Right ventricle myocardium superior (tissue), 1 donor: Measurements from ENCODE around the gene GNA15. TPM values are rescaled to one million over a fixed set of nuclear protein-coding genes. Genes with fewer than 3 reads are reported as not detected.
A peak's percentile ranks its signal among the peaks of the same experiment; 100 is the strongest.
"Not testable (repeated sequence)": the region's sequence is repeated elsewhere in the genome, so short reads cannot be mapped to it uniquely, and the experiment has no call there.

Experiments used
- ATAC-seq: fragments of 200-7000 bp; cut with Tn5 transposase; one replicate; pipeline ENCODE4 v1.9.1; 2020; ENCODE audit warnings: mild to moderate bottlenecking; ENCODE audit not compliant: poor library complexity
- DNase-seq: peaks from one replicate; pipeline ENCODE4 v3.0.0-alpha.2; 2020
- intact Hi-C: fragments of 100-400 bp; cut with DNase I; formaldehyde crosslinking; loops from one replicate; pipeline ENCODE4 v1.11.2; 2022
- total RNA-seq: library from RNA; stranded (reverse); fragmentation: NEBNext Ultra II Directional; extraction: Animal tissue kit (Norgen Biotek cat#: 25700); gene quantifications from one replicate; pipeline ENCODE4 v1.2.1, GENCODE V29; 2021
- donor health status: DM: no; HTN: yes; CAD: no; lungs with severe emphysema.

GNA15 gene
- total RNA-seq, 1 donor from 2014 or later: 2.8 TPM

DNA sequence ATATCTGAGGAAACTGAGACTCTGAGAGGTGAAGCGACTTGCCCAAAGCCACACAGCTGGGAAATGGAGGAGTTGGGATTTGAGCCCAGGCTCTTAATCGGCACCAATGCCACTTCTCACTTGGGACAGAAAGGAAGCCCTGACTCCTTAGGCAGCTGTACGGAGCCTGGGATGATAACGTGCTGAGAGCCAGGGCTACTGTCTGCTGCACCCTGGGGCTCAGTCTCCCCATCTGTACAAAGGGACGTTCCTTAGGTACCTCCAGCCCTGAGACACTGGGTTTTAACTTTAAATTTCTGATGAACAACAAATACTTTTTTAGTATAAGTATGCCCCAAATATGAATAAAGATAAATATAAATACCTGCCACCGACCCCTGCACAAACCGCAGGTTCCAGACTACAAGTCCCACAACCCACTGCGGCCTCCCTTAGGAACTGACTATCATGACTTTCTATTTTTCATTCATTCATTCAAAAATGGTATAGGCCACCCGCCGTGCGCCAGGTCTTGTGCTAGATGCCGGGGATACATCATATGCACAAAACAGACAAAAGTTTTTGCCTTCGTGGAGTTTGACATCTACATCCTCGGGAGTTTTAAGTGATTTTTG, 49.1 kb downstream of the GNA15 start:
- intact Hi-C loops: no loop called here
- DNase-seq (peak; percentile 83), ATAC-seq (peak; percentile 63)

DNA sequence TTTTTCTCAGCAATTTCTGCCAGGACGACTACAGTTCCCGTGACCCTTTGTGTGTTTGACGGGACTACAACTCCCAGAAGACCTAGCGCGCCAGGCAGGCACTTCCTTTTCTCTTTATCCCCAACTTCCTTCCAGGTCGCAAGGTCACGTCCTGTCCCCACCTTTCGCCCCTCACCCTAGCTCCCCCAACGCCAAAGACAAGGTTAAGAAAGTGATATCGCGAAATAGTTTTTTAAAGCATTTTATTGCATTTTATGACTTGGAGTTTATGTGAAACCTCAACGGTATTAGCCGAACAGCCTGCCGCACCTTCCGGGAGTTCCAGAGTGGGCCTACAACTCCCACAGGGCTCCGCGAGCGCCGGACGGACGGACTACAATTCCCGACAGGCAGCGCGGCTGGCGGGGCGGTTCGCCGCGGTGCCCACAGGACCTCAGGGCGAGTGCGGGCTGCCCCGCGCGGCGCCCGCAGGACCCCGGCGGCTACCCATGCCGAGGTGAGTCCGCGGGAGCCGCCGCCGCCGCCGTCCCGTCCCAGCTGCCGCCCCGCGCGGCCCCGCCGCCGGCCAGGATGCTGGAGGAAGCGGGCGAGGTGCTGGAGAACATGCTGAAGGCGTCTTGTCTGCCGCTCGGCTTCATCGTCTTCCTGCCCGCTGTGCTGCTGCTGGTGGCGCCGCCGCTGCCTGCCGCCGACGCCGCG, 49.8 kb downstream of the GNA15 start, which contains the start of gene NCLN:
Gene NCLN, plus strand, starts transcription at position 470 of the 699 bp plus-strand sequence. Its CDS starts 101 bp downstream, at position 571.
- intact Hi-C loops: no loop called here
- peak; percentile 97 for DNase-seq
- ATAC-seq: peak; percentile 97

DNA sequence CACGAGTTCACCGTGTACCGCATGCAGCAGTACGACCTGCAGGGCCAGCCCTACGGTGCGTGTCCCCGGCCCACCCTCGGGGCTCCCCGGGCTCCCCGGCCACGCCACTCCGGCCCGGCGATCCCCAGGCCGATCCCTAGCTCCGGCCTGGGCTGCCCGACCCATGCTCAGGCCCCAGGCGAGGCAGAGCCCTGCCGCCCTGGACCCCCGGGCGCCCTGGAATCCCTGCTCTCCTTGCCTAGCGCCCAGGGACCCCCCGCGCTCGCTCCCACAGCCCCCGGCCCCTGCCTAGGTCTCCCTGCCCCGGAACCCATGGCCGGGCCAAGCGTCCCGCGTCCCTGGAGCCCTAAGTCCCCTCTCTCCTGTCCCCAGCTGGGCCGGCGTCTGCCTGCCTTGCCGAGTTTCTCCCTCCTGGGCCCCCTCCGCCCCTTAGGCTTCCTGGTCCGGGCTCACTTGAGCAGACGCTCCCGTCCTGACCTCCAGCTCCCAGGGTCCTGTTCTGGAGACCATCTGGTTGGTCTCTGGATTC, 50.4 kb downstream of the GNA15 start:
- ATAC-seq (peak; percentile 6), DNase-seq (no peak)
- intact Hi-C loops: no loop called here

DNA sequence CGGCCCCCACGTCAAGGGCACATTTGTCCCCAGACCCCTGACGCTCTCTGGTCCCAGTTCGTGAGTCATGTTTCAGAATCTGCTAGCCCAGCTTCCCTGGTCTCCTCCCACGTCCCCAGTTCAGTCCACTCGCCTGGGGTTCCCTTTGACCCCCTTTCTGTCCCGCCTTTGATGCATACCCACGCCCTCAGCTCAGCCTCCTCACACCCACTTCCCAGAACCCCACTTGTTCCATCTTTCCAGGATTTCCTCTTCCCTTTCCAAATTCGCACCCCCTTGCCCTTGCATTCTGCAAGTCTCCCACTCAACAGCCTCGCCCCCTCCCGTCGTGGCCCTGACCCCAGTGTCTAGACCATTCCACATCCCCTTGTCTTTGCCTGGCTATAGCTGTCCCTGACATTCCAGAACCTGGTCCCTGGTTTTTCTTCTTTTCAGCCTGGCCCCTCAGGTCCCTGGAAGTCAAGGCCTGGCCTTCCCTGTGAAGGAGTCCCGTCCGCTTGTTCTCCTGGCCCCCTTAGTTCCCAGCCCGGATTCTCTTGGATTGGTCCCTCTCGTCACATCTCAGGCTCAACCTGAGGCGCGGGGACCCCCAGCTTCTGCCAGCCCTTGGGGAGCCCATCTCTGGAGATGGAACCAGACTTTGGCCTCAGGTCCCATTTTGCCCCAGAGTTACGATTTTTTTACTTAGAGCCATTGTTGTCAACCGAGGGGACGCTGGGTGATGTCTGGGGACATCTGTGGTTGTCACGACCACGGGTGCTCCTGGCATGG, 51.2 kb downstream of the GNA15 start:
- intact Hi-C loops: no loop called here
- DNase-seq (no peak), ATAC-seq (no peak)

DNA sequence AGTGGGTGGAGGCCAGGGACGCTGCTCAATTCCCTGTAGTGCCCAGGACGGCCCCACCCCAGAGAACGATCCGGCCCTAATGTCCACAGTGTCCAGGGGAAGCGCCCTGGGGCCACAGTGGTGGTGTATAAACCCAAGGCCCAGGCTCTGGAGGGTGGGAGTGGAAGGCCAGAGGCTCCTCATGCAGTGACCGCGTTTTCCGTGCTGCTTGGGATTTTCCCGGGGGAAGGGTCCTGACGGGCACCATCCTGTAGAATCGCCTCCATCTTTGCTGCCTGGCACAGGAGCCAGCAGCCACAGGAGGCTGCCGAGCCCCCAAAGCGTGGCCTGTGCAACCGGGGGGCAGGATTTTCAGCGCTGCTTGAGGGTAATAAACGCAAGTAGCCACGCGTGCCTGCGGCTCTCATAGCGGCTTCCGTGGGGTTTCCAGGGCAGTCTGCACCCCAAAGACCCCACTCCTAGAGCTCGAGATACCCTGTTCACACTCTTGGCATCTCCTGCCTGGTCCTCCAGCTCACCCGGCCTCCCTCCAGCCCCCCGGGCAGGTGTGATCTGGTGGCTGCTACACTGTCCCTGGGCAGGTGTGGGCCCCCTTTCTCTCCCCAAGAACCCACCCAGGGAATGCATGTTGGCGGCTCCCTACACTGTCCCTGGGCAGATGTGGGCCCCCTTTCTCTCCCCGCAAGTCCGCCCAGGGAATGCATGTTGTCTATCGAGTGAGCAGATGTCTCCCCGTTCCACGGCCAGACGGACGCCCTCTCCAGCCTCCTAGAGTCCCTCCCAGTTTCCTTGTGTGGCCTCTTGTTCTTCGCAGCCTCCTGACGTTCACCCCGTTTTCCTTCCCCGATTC, 52.1 kb downstream of the GNA15 start:
- intact Hi-C loops: no loop called here
- ATAC-seq (no peak), DNase-seq (no peak)

DNA sequence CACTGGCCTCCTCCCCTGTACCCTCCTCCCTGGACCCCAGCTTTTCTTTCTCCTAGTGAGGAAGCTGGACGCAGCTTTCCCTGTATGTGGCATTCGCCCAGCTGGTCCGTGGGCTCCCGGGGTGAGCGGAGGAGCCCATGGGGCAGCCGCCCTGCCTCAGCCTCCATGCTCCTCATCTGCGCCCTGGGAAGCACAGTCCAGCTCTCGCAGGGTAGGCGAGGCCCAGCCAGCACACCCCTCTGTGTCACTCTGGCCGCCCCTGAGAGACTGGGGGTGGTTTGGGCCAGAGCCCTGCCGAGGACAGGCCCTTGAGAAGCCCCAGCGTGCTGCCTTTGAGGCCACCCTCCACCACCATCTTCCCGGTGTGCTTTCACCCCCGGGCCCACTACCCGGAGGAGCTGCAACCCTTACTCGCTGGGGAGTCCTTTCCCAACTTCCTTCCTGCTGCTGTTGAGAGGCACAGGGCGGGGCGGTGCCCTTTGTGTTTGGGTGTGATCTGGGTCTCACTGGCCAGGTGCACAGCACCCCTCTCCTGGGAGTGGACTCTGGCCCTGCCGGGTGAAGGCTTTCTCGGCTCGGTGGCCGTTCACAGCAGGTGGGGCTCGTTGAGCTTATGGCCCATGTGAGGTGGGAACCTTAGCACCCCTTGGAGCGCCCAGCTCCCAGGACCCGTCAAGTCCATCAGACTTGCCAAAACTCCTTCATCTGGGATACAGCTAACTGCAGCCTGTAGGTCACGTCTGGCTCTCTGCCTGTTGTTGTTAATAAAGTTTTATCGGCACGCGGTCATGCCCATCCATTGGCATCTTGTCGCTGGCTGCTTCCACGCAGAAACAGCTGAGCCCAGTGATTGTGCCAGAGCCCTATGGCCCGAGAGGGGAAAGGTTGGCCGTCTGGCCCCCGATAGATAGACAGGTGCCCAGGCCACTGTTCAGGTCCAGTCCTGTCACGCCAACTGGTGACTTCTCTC, 53.1 kb downstream of the GNA15 start:
- ATAC-seq (no peak), DNase-seq (no peak)
- intact Hi-C loops: no loop called here

DNA sequence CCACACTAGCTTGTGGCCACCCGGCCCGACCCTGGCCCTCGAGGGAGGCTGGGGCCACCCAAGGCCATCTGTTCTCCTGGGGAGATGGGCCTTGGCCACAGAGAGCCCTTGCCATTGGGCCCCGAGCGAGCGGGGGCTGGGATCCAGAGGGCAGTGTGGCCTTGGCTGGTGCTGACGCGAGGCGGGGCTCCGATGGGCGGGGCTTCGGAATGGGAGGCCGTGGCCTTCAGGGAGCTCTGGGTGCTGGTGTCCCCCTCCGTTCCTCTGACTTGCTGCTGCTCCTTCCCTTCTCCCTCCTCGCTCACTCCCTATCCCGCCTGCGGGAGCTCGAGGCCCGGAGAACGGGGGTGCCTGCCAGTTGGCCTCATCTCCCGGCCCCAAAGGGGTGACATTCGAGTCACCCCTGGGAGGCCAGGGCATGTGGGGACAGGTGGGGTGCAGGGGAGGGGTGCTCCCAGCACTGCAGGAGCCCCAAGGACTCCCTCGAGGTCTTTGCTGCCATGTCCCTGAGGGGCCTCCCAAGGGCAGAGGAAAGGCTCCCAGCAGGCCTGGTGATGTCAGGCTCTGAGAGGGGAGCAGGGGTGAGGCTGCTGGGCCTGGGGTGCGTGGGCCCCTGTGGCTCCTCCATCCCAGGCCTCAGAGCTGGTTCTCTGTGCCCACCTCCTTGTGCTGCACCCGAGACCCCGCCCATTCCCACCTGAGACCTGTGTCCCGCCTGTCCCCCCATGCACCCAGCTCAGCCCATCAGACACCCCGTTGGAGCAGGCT, 54.1 kb downstream of the GNA15 start:
- intact Hi-C loops: no loop called here
- ATAC-seq (no peak), DNase-seq (no peak)

DNA sequence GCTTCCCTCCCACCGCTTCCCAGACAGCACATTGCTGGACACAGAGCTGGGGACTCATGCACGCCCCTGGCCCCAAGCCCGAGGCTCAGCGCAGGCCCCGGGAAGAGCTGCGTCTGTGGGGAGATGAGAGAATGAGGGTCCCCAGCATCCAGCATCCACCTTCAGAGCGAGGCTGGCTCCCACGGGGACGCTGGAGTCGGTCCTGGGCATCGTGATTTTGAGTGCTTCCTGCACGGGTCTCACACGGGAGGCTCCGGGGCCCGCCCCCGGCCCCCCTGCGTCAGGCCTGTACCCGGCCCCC, 54.6 kb downstream of the GNA15 start:
- ATAC-seq (no peak), DNase-seq (no peak)
- intact Hi-C loops: no loop called here

DNA sequence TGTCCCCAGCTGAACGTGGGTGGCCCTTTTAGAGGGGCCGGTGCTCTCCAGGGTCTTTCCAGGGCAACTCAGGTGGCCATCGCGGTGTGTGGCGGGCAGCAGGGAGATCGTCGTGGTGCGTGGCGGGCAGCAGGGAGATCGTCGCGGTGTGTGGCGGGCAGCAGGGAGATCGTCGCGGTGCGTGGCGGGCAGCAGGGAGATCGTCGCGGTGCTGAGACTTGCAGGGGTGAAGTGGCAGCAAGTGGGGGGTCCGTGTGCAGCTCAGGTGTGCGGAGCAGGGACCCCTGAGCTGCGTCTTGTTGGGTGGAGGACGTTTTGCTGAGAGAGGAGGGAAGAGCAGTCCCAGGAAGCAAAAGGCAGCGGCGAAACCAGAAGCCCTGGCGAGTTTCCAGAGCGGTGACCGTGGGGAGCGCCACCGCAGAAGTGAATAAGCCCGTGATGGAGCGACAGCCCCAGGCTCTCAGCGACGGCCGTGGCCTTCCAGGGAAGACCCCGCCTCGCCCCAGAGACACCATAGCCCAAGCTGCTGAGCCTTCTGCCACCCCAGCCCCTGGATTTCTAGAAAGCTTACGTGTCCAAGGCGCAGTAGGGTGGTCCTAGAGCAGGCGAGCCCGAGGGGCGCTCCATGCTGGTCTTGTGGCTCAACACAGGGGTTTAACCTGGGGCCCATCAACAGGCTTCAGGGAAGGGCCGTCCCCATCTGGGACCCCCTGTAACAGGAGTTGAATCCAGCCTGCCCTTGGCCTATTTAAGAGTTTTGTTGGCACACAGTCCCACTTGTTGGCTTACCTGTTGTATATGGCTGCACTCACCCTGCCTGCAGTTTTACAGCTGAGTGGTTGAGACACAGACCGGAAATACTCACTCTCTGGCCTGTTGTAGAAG, 55.3 kb downstream of the GNA15 start:
- DNase-seq (no peak), ATAC-seq (no peak)
- intact Hi-C loops: no loop called here

DNA sequence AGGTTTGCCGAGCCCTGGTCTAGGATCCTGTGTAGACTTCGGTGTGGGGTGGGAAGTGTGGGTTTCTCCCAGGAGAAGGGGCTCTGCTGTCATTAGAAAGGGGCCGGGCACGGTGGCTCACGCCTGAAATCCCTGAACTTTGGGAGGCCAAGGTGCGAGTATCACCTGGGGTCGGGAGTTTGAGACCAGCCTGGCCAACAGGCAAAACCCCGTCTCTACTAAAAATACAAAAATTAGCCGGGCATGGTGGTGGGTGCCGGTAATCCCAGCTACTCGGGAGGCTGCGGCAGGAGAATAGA, 55.9 kb downstream of the GNA15 start:
- DNase-seq, intact Hi-C loops: not testable (repeated sequence)

DNA sequence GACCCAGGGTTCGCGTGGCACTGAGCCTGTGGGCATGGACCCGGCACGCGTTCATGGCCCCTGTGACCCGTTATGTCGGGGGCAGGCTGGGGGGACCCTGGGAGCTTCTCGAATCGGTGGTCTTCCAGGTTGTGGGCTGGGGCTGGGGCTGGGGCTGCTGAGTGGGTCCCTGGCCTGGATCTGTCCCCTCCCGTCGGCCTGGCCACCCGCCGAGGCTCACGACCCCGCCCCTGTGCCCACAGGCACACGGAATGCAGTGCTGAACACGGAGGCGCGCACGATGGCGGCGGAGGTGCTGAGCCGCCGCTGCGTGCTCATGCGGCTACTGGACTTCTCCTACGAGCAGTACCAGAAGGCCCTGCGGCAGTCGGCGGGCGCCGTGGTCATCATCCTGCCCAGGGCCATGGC, 56.4 kb downstream of the GNA15 start:
- no peak for DNase-seq
- ATAC-seq: no peak
- intact Hi-C loops: no loop called here

More for the DNA sequence above, 55.9 kb downstream of the GNA15 start:
- ATAC-seq: not testable (repeated sequence)

DNA sequence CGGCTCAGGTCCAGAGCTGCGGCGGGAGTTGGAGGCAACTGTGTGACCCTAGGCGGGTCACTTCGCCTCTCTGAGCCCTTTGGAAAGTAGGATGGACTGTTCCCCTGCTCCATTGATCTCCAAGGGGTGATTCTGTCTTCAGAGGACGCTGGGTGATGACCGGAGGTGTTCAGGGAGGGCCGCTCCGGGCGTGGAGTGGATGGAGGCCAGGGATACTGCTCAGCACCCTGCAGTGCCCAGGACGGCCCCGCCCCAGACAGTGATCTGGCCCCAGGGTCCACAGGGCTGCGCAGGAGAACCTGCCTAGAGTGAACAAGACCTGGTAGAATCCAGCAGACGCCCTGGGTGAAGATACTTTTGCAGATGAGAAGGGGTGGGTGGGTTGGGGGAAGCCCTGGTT, 56.9 kb downstream of the GNA15 start:
- intact Hi-C loops: no loop called here
- no peak for DNase-seq
- no peak for ATAC-seq

DNA sequence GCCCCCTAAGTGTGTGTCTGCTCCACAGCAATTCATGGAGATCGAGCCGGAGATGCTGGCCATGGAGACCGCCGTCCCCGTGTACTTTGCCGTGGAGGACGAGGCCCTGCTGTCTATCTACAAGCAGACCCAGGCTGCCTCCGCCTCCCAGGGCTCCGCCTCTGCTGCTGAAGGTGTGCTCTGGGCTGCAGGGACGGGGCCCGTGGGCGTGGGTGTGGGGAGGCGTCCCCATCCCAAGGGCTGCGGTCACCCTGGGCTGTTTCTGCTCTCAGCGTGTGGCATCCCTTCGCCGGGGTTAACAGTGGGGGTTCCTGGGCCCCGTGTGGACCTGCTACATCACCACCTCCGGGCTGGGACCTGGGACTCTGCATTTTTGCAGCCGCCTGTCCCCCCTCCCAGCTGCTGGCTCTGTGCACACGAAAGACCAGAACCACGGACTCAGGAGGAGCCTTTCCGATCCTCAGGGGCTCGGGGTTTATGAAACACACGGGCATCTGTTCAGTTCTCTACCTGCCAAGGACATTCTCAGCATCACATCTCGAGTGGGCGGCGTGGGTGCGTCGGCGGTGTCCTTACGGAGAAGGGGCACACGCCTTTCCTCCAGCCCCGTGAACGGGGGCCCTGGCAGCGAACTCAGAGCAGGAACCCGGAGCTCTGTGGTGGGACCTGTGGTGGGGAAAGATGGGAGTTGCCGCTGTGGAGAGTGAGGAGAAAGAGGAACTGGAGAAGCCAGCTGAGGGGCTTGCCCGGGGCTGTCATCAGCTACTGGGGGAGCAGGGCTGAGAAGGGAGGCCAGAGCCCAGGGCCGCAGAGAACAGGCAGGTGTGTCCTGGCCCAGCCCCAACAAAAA, 57.6 kb downstream of the GNA15 start:
- DNase-seq: no peak
- no peak for ATAC-seq
- intact Hi-C loops: no loop called here

DNA sequence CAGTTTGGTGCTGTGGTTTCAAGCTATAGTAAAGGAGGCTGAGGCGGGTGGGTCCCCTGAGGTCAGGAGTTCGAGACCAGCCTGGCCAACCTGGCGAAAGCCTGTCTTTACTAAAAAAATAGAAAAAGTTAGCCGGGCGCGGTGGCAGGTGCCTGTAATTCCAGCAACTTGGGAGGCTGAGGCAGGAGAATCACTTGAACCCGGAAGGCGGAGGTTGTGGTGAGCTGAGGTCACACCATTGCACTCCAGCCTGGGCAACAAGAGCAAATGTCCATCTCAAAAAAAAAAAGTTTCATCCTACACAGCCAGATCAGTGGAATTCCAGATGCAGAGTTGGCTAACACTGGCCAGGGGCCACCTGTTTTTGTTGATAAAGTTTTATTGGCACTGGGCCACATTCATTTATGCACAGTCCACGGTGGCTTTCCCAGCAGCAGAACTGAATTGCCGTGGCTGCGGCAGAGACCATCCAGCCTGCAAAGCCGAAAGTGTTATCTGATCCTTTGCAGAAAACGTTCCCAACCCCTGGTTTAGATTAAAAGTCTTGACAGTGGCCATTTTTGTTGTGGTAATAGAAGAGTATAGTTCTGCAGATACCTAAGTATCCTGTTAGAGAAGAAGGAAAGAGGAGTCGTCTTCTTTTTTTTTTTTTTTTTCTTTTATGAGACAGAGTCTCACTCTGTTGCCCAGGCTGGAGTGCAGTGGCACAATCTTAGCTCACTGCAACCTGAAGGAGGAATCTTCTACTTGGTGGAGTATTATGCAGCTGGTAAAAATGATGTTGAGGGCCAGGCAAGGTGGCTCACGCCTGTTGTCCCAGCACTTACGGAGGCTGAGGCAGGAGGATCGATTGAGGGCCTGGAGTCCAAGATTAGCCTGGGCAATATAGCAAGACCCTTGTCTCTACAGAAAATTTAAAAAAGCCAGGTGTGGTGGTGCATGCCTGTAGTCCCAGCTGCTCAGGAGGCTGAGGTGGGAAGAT, 58.6 kb downstream of the GNA15 start:
- intact Hi-C loops: no loop called here
- DNase-seq (no peak), ATAC-seq (no peak)
